Measurements from ENCODE around the gene KYAT1.
A peak's percentile ranks its signal among the peaks of the same experiment; 100 is the strongest.
"Not testable (repeated sequence)": the region's sequence is repeated elsewhere in the genome, so short reads cannot be mapped to it uniquely, and the experiment has no call there.

KYAT1 gene

DNA sequence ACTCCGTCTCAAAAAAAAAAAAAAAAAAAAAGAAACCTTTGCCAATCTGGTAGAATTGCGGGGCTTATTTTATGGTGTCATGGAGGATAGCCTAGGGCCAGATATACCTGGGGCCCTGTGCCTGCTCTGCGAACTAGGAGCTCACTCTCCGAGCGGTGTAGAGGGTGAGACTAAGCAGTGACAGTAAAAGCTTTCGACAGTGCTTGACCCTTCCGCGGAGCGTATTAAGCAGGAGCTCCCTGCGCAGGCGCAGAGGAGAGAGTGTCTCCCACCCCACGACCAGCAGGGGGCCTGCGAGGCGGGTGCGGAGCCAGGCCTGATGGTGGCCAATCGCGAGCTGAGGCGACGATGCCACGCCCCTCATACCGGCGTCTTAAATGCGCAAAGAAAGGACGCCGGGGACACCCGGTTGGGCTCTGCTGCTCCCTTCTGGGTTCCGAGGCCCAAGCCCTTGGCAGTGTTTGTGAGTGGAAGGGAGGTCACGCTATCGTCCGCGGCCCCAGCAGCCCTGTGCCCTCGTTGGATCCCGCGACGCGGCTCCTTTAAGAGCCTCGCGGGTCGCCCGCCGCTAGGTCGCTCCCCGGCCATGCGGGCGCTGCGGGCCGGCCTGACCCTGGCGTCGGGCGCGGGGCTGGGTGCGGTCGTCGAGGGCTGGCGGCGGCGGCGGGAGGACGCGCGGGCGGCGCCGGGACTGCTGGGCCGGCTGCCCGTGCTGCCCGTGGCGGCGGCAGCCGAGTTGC lies 63.5 kb downstream of the KYAT1 start, which contains the start of gene ENDOG:
Gene ENDOG, plus strand, starts transcription at position 402 of the 740 bp plus-strand sequence. Its CDS starts 185 bp downstream, at position 587.
- peak; percentile 99 to 100 (median 99) for DNase-seq

- DNase-seq: no peak
Measured at GRCh38 chr9:128810873-128811272, 70.9 kb downstream of the KYAT1 start.

DNA sequence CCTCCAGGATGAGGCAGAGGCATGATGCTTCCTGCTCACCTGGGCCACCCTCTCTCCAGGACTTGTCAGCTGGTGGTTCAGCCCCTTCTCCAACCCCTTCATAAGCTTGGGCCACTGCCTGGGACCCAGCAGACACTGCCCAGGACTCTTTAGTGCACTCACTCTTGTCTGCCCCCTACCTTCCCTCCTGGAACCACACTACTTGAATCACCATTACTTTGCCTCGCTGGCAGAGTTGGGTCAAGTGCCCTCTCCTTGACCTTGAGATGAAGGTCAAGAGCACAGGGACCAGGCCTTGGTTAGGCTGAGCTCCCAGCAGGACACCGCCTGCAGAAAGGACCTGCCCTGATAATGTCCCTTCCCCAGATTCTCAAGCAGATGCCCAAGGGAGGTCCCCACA lies 71.9 kb downstream of the KYAT1 start:
- DNase-seq: no peak

DNA sequence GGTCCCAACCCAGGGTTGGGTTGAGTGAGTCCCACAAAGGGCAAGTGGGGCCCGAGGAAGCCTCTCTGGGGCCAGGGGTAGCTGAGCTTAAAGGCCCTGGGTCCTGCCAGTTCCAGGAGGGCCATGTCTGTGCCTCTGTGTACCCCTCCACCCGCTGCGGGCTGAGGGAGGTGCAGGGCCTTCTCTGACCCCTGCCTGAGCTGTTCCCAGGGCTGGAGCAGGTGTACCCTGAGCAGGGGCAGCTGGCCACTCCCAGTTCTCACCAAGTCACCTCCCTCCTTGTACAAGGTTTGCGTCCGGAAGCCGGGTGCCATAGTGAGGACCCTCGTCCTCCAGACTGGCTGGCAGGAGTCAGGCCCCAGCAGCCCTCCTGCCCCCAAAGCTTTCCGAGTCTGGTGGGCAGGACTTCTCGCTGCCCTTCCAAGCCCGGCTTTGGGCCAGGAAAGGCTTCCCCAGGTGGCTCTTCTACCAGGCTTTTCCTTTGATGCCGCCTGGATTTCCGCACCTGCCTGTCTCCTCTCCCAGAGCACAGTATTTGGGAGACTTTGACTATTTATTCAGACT lies 72.6 kb downstream of the KYAT1 start:
- DNase-seq: no peak

- no peak for DNase-seq
Measured at GRCh38 chr9:128808543-128808942, 73.2 kb downstream of the KYAT1 start.

GRCh38 chr9:128807827-128808226 lies 73.9 kb downstream of the KYAT1 start:
- DNase-seq: no peak

- no peak for DNase-seq
Measured at GRCh38 chr9:128805661-128806060, 76.1 kb downstream of the KYAT1 start.

DNA sequence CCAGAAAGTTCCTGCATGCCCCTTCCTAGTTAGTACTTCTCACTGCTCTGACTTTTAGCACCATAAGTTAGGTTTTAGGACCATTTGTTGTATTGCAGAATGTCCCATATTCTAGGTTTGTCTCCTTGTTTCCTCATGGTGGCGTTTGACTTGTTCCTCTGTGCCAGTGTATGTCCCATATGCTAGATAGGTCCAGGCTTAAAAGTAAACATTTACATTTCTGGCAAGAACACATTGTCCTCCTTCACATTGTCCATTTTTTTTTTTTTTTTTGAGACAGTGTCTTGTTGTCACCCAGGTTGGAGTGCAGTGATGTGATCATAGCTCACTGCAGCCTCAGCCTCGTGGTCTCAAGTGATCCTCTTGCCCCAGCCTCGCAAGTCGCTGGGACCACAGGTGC lies 79.3 kb downstream of the KYAT1 start:
- DNase-seq: no peak

DNA sequence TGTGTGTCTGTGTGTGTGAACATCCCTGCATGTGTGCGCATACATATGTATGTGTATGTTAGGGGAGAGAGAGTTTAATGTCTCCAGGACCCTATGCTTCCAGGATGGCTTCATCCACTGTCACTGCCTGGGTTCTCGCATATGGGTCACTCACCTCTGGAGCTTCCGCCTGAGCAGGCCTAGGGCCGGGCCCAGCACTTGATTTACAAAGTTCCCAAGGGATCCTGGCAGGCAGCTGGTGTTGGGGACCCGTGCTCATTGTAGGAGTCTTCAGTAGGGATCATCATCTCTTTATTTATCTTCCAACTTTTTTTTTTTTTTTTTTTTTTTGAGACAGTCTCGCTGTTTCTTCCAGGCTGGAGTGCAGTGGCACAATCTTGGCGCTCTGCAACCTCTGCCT lies 81.7 kb downstream of the KYAT1 start:
- DNase-seq: no peak

DNA sequence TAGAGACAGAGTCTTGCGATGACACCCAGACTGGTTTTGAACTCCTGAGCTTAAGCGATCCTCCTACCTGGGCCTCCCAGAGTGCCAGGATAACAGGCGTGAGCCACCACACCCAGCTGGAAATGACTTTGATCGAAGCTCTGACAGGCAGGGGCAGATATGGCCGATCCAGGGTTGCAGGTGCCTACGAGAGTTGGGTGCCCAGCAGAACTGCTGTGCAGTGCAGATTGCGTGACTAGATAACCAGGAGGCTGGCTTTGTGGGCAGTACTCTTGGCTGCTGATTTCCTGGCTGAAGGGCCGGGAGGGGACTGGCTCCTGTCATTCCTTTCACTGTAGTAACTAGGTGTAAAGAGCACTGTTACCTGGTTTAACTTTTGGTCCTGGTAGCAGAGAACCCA lies 82.9 kb downstream of the KYAT1 start:
- DNase-seq: no peak

GRCh38 chr9:128794961-128795360 lies 86.8 kb downstream of the KYAT1 start:
- DNase-seq: not testable (repeated sequence)

GRCh38 chr9:128792978-128793686 lies 88.6 kb downstream of the KYAT1 start:
- DNase-seq: no peak

DNA sequence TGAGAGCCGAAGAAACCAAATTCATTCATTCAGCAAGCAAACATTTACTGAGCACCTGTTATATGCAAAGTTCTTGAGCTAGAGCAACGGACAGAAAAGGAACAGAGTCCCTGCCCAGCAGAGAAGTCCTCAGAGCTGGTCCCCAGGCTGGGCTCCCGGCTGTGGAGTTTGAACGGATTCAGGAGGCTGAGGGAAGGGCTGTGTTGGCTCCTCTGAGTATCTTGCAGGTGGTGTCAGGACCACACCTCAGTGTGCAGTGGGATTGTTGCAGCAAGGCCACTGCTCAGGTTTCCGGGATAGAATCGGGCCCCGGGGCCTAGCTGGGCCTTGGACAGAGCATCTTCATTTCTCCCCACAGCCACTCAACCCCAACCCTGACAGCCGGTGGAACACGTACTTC lies 89.6 kb downstream of the KYAT1 start:
- DNase-seq: no peak

GRCh38 chr9:128790536-128790935 lies 91.2 kb downstream of the KYAT1 start:
- no peak for DNase-seq

- DNase-seq: no peak
Measured at GRCh38 chr9:128788445-128788844, 93.3 kb downstream of the KYAT1 start.

DNA sequence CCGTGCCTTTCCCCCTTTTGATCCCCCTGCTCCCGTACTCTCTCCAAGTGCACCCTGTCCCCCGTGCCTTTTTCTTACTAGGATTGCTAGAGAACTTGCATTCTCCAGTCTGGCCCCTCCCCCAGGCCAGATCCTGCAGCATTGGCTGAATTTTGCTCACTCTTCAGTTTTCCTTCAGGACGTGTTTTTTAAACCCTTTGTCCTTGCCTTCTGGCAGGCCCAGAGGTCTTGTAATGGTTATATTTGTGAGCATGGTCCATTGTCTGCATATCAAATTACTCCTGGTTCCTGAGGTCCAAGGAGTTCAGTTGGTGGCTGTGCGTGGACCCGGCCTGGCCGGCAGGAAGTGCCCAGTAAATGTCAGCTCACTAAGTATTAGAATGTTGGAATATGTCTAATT lies 94.1 kb downstream of the KYAT1 start:
- DNase-seq: peak; percentile 11 to 52 (median 30)

GRCh38 chr9:128786681-128787601 lies 94.8 kb downstream of the KYAT1 start, which contains the start of gene TBC1D13:
TSS of gene TBC1D13 (plus strand) at chr9:128787253. CDS start at chr9:128787354, 101 bp downstream.
- peak; percentile 87 to 94 (median 91) for DNase-seq

GRCh38 chr9:128785427-128785826 lies 96.3 kb downstream of the KYAT1 start:
- no peak for DNase-seq
